ENCODE results near the gene GRID1.

The GRID1 gene

GRCh38 chr10:86221442-86222335, 144.9 kb downstream of the GRID1 start:
- no peak for DNase-seq (ENCODE audit: low read depth)
- no peak overlapping the region for H3K4me3 ChIP-seq (ENCODE audit: low read length)
- no peak for TF ChIP-seq CTCF (IDR thresholded peaks at IDR 0.05; ENCODE audit: insufficient read depth, low read depth, low read length, missing control alignments)

GRCh38 chr10:86220626-86221025, 146.0 kb downstream of the GRID1 start:
- H3K4me3 ChIP-seq (ENCODE audit: low read length), result no peak overlapping the region
- no peak for DNase-seq (ENCODE audit: low read depth)
- no peak for TF ChIP-seq CTCF (IDR thresholded peaks at IDR 0.05; ENCODE audit: insufficient read depth, low read depth, low read length, missing control alignments)

- no peak for TF ChIP-seq CTCF (IDR thresholded peaks at IDR 0.05; ENCODE audit: insufficient read depth, low read depth, low read length, missing control alignments)
- no peak overlapping the region for H3K4me3 ChIP-seq (ENCODE audit: low read length)
- no peak for DNase-seq (ENCODE audit: low read depth)
Measured at GRCh38 chr10:86219271-86219670, 147.3 kb downstream of the GRID1 start.

GRCh38 chr10:86218842-86219241, 147.8 kb downstream of the GRID1 start:
- TF ChIP-seq CTCF (IDR thresholded peaks at IDR 0.05; ENCODE audit: insufficient read depth, low read depth, low read length, missing control alignments), result no peak
- no peak overlapping the region for H3K4me3 ChIP-seq (ENCODE audit: low read length)
- DNase-seq (ENCODE audit: low read depth), result no peak

- DNase-seq (ENCODE audit: low read depth), result no peak
- no peak for TF ChIP-seq CTCF (IDR thresholded peaks at IDR 0.05; ENCODE audit: insufficient read depth, low read depth, low read length, missing control alignments)
- no peak overlapping the region for H3K4me3 ChIP-seq (ENCODE audit: low read length)
Measured at GRCh38 chr10:86218160-86218559, 148.4 kb downstream of the GRID1 start.

- no peak for DNase-seq (ENCODE audit: low read depth)
- TF ChIP-seq CTCF (IDR thresholded peaks at IDR 0.05; ENCODE audit: insufficient read depth, low read depth, low read length, missing control alignments), result no peak
- no peak overlapping the region for H3K4me3 ChIP-seq (ENCODE audit: low read length)
Measured at GRCh38 chr10:86217371-86218080, 149.1 kb downstream of the GRID1 start.
